ENCODE measurements around the gene CIBAR2. TPM values are rescaled to one million over a fixed set of nuclear protein-coding genes. Genes with fewer than 3 reads are reported as not detected.

CIBAR2 gene
- total RNA-seq, 1 donor from 2014 or later, result 12.8 TPM

GRCh38 chr16:85074225-85074914, 37.9 kb downstream of the CIBAR2 start:
- TF ChIP-seq CTCF (IDR thresholded peaks at IDR 0.05), result no peak
- no peak for DNase-seq
- Histone ChIP-seq H3K9me3 (no peaks in the 10 kb centered on the region), H3K36me3 (peaks cover 90% of the 10 kb centered on the region), H3K27ac (no peak overlapping the region), H3K27me3 (ENCODE audit: low read depth) (no peaks in the 10 kb centered on the region), H3K4me1 (no peaks in the 10 kb centered on the region), H3K4me3 (no peak overlapping the region)
- ATAC-seq, result no peak
- intact Hi-C loops (cut with DNase I), result no loop called here

DNA sequence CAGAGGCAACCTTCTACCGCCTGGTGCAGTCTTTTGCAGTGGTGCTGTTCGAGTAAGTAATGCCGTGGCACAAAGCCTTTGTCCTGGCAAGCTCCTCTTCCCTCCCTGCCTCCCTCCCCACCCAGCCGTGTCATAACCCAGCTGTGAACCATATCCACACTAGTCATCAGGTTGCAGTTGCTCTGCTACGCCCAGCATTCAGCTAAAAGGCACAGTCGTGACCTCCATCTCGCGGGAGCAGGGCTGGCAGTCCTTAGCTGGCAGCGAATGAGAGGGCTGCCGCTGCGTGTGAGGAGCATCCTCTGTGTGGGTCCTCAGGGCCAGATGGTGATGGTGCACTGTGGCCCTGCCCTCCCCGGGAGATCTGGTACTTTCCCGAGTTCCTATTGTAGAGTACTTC, 39.3 kb downstream of the CIBAR2 start:
- Histone ChIP-seq H3K27ac (no peak overlapping the region), H3K9me3 (no peaks in the 10 kb centered on the region), H3K27me3 (ENCODE audit: low read depth) (no peaks in the 10 kb centered on the region), H3K36me3 (peaks cover 90% of the 10 kb centered on the region), H3K4me1 (no peaks in the 10 kb centered on the region), H3K4me3 (no peak overlapping the region)
- intact Hi-C loops (cut with DNase I), result no loop called here
- peak; percentile 56 to 60 for ATAC-seq
- TF ChIP-seq CTCF (IDR thresholded peaks at IDR 0.05), result no peak
- no peak for DNase-seq

DNA sequence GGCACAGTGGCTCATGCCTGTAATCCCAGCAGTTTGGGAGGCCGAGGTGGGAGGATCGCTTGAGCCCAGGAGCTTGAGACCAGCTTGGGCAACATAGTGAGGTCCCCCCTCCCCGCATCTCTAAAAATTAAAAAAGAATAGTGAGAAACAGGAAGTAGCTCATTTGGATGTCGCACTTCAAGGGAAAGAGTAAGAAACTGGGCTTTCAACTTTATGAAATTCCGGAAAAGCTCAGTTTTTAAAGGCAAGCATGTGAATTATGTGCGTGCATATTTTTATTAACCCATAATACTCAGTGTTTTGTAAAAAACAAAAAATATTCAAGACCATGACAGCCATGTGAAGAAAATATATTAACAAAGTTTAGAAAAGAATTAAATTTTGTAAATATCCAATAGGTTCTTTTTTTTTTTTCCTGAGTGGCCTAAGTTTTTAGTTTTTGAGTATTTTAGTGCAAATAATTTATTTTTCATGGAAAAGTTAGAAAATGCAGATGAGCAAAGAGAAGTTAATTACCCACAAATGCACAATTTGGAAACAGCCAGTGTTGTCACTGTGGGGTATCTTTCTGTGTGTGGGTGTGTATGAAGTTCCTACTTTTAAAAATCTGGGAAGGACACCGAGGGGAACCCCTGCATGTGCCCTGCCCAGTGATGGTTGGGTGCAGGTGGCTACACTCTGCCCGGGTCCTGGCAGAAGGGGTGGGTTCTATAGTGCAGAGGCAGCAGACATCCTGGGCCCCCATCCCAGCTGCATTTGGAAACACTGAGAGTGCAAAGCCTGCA, 40.0 kb downstream of the CIBAR2 start:
- intact Hi-C loops (cut with DNase I), result no loop called here
- H3K27me3 ChIP-seq (ENCODE audit: low read depth), result no peaks in the 10 kb centered on the region
- H3K36me3 ChIP-seq, result peaks cover 90% of the 10 kb centered on the region
- ATAC-seq (peak in 1 of 2 donors; percentile 5), DNase-seq (no peak)
- H3K27ac ChIP-seq, result no peak overlapping the region
- no peaks in the 10 kb centered on the region for H3K9me3 ChIP-seq
- no peaks in the 10 kb centered on the region for H3K4me1 ChIP-seq
- no peak for TF ChIP-seq CTCF (IDR thresholded peaks at IDR 0.05)
- no peak overlapping the region for H3K4me3 ChIP-seq

- DNase-seq (no peak), ATAC-seq (no peak)
- H3K4me1 ChIP-seq, result no peaks in the 10 kb centered on the region
- TF ChIP-seq CTCF (IDR thresholded peaks at IDR 0.05), result no peak
- H3K4me3 ChIP-seq, result no peak overlapping the region
- no peaks in the 10 kb centered on the region for H3K27me3 ChIP-seq (ENCODE audit: low read depth)
- intact Hi-C loops (cut with DNase I), result no loop called here
- H3K36me3 ChIP-seq, result peaks cover 84% of the 10 kb centered on the region
- H3K9me3 ChIP-seq, result no peaks in the 10 kb centered on the region
- no peak overlapping the region for H3K27ac ChIP-seq
Measured at GRCh38 chr16:85069171-85069570, 43.1 kb downstream of the CIBAR2 start.

GRCh38 chr16:85068746-85069145, 43.5 kb downstream of the CIBAR2 start:
- H3K4me1 ChIP-seq, result no peaks in the 10 kb centered on the region
- no peak for TF ChIP-seq CTCF (IDR thresholded peaks at IDR 0.05)
- H3K9me3 ChIP-seq, result no peaks in the 10 kb centered on the region
- no peak overlapping the region for H3K27ac ChIP-seq
- no peaks in the 10 kb centered on the region for H3K27me3 ChIP-seq (ENCODE audit: low read depth)
- ATAC-seq, result no peak
- peaks cover 80% of the 10 kb centered on the region for H3K36me3 ChIP-seq
- no peak for DNase-seq
- H3K4me3 ChIP-seq, result no peak overlapping the region
- intact Hi-C loops (cut with DNase I), result no loop called here
